Panc1 (cell line): ENCODE measurements around the gene SYCE3.

Experiments
- CTCF ChIP-seq: fragments of 450-650 bp; IDR thresholded peaks from 2 replicates; pipeline ENCODE4 v1.5.1; 2017; ENCODE audit warnings: mild to moderate bottlenecking
- POLR2AphosphoS5 ChIP-seq: IDR thresholded peaks from 2 replicates; pipeline ENCODE4 v1.6.1; 2012; ENCODE audit warnings: mild to moderate bottlenecking, low read depth, low read length, moderate library complexity
- REST ChIP-seq, 2 experiments: IDR thresholded peaks; 2 replicates each; pipeline ENCODE4 v1.6.1; 2011 to 2012; ENCODE audit warnings: low read depth in 2 of 2, control low read depth in 1 of 2, low read length in 1 of 2, mild to moderate bottlenecking in 1 of 2, moderate library complexity in 1 of 2; ENCODE audit not compliant: insufficient read depth in 1 of 2
- SIN3A ChIP-seq: IDR thresholded peaks from 2 replicates; pipeline ENCODE4 v1.6.1; 2012; ENCODE audit warnings: low read depth, mild to moderate bottlenecking, low read length, moderate library complexity, borderline replicate concordance; ENCODE audit not compliant: insufficient read depth

GRCh38 chr22:50540381-50540780 lies 22.3 kb downstream of the SYCE3 start:
- TF ChIP-seq CTCF (no peak), POLR2AphosphoS5 (no peak), REST (IDR thresholded peaks at IDR 0.05; ENCODE audit: insufficient read depth in 1 of 2, low read depth in 2 of 2, low read length in 1 of 2) (no peak), SIN3A (no peak)
